SU-DHL-6 (cell line): ENCODE results near the gene ING1.

Experiments used
- EZH2phosphoT487 ChIP-seq: fragments of 200-600 bp; sonication (generic), shearing (Covaris generic); conservative IDR thresholded peaks from 2 replicates; pipeline ENCODE4 v1.6.1; 2018; ENCODE audit warnings: mild to moderate bottlenecking, antibody characterized with exemption, low read length, moderate library complexity, mixed read lengths
- TF ChIP-seq, protein P1 (sequence below): fragments of 200-600 bp; sonication (generic); IDR thresholded peaks from one replicate; pipeline ENCODE4 v1.5.1; 2017; ENCODE audit warnings: antibody characterized with exemption, mild to moderate bottlenecking, low read length, moderate library complexity; ENCODE audit not compliant: insufficient read depth, poor library complexity, severe bottlenecking

DNA sequence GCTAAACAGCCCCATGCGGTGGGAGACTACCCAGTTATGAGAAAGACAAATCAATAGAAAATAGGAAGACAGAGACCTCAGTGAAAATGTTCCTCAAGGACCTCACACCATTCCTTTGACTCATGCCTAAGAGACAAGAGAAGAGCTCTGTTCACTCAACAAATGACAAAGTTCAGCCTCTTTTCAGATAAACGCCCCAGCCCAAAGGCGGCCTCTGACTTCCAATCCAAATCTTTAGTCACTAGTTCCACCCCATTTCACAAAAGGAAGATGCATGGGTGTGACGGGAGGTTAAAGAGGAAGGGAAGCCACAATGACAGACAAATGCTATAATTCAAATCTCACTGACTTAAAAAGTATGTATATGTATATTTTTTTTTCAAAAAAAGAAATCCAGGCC is 15.7 kb upstream of the ING1 start:
- TF ChIP-seq, protein P1, sequence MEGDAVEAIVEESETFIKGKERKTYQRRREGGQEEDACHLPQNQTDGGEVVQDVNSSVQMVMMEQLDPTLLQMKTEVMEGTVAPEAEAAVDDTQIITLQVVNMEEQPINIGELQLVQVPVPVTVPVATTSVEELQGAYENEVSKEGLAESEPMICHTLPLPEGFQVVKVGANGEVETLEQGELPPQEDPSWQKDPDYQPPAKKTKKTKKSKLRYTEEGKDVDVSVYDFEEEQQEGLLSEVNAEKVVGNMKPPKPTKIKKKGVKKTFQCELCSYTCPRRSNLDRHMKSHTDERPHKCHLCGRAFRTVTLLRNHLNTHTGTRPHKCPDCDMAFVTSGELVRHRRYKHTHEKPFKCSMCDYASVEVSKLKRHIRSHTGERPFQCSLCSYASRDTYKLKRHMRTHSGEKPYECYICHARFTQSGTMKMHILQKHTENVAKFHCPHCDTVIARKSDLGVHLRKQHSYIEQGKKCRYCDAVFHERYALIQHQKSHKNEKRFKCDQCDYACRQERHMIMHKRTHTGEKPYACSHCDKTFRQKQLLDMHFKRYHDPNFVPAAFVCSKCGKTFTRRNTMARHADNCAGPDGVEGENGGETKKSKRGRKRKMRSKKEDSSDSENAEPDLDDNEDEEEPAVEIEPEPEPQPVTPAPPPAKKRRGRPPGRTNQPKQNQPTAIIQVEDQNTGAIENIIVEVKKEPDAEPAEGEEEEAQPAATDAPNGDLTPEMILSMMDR, result no peak
- no peak for TF ChIP-seq EZH2phosphoT487
